Osteoblast (primary cell): ENCODE data around the gene ALG1L2. TPM values are rescaled to one million over a fixed set of nuclear protein-coding genes. Genes with fewer than 3 reads are reported as not detected.
"Not testable (repeated sequence)": the region's sequence is repeated elsewhere in the genome, so short reads cannot be mapped to it uniquely, and the experiment has no call there.

Experiments used
- DNase-seq: peaks from one replicate; pipeline ENCODE4 v3.0.0; 2011; ENCODE audit warnings: low spot score, mixed read lengths; ENCODE audit not compliant: insufficient read length; ENCODE audit errors: missing footprints
- H2AFZ ChIP-seq: 2 replicates; pipeline ENCODE4 v1.6.0; 2011; ENCODE audit warnings: mild to moderate bottlenecking, low read length
- H3K27ac ChIP-seq: 2 replicates; pipeline ENCODE4 v1.5.1; 2011; ENCODE audit warnings: mild to moderate bottlenecking, low read depth, low read length, moderate library complexity
- H3K27me3 ChIP-seq: 2 replicates; pipeline ENCODE4 v1.6.0; 2012; ENCODE audit warnings: mild to moderate bottlenecking, control low read depth, inconsistent platforms, low read length, moderate library complexity; ENCODE audit not compliant: insufficient read depth
- H3K36me3 ChIP-seq: 2 replicates; pipeline ENCODE4 v1.5.1; 2011; ENCODE audit warnings: mild to moderate bottlenecking, low read length, control low read depth, moderate library complexity; ENCODE audit not compliant: insufficient read depth
- H3K4me1 ChIP-seq: 2 replicates; pipeline ENCODE4 v1.5.1; 2011; ENCODE audit warnings: mild to moderate bottlenecking, low read length, control low read depth, moderate library complexity; ENCODE audit not compliant: insufficient read depth
- H3K4me2 ChIP-seq: 2 replicates; pipeline ENCODE4 v1.6.0; 2011; ENCODE audit warnings: mild to moderate bottlenecking, low read length; ENCODE audit not compliant: insufficient read depth
- H3K4me3 ChIP-seq: fragments of 200-600 bp; sonication (generic); 3 replicates; pipeline ENCODE4 v1.5.1; 2012; ENCODE audit warnings: mild to moderate bottlenecking, low read length, inconsistent platforms; ENCODE audit not compliant: insufficient read depth
- H3K79me2 ChIP-seq: 2 replicates; pipeline ENCODE4 v1.6.0; 2012; ENCODE audit warnings: mild to moderate bottlenecking, low read length, control low read depth, inconsistent platforms; ENCODE audit not compliant: insufficient read depth
- H3K9me3 ChIP-seq: 2 replicates; pipeline ENCODE4 v1.5.1; 2011; ENCODE audit warnings: low read depth, low read length, control low read depth
- H4K20me1 ChIP-seq: 2 replicates; pipeline ENCODE4 v1.6.0; 2012; ENCODE audit warnings: mild to moderate bottlenecking, low read length, control low read depth; ENCODE audit not compliant: insufficient read depth
- total RNA-seq: library from RNA; depleted of rRNA; stranded (reverse); fragments of >200 nt; gene quantifications from 2 replicates; pipeline ENCODE4 v1.2.3, GENCODE V29; 2012
- TF ChIP-seq, protein P1 (sequence below): IDR thresholded peaks from 2 replicates; pipeline ENCODE4 v1.5.1; 2011; ENCODE audit warnings: mild to moderate bottlenecking, low read depth, low read length, moderate library complexity; ENCODE audit errors: extremely low read depth

ALG1L2 gene
- total RNA-seq, 1 donor: not detected

DNA sequence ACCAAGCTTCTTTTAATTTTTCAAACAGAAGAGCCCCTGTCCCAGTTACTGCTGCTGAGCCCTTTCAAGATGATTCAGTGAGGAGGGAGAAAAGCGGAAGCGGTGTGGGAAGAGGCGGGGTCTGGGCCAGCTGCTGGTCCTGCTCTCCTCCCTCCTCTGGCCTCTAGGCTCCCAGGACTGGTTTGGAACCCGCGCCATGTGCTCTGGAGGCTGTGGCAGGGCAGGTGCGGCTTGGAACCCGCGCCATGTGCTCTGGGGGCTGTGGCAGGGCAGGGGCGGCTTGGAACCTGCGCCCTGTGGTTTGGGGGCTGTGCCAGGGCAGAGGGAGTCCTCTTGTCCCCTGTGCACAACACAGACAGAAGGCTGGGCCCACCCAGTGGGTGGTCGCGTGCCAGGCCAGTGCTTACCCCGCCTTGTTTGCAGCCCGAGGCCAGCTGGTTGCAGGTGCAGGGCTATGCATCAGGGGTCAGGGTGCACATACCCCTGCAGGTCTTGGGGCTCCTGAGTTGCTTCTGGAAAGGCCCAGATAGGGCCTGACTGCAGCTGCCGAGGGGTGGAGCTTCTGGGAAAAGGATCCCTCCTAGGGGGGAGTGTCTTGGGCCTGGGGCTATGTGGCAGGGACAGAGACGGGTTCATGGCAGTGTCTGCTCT, 12.2 kb downstream of the ALG1L2 start:
- Histone ChIP-seq H3K4me1 (peaks cover 18% of the 10 kb centered on the region), H3K79me2 (no peaks in the 10 kb centered on the region), H3K27me3 (no peaks in the 10 kb centered on the region), H4K20me1 (no peaks in the 10 kb centered on the region), H3K27ac (no peak overlapping the region), H3K9me3 (no peaks in the 10 kb centered on the region), H3K4me2 (no peak overlapping the region), H3K36me3 (no peaks in the 10 kb centered on the region), H3K4me3 (no peak overlapping the region), H2AFZ (no peak overlapping the region)
- DNase-seq: peak; percentile 34
- TF ChIP-seq, protein P1, sequence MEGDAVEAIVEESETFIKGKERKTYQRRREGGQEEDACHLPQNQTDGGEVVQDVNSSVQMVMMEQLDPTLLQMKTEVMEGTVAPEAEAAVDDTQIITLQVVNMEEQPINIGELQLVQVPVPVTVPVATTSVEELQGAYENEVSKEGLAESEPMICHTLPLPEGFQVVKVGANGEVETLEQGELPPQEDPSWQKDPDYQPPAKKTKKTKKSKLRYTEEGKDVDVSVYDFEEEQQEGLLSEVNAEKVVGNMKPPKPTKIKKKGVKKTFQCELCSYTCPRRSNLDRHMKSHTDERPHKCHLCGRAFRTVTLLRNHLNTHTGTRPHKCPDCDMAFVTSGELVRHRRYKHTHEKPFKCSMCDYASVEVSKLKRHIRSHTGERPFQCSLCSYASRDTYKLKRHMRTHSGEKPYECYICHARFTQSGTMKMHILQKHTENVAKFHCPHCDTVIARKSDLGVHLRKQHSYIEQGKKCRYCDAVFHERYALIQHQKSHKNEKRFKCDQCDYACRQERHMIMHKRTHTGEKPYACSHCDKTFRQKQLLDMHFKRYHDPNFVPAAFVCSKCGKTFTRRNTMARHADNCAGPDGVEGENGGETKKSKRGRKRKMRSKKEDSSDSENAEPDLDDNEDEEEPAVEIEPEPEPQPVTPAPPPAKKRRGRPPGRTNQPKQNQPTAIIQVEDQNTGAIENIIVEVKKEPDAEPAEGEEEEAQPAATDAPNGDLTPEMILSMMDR: no peak

- H3K79me2 ChIP-seq, H2AFZ ChIP-seq, H3K27ac ChIP-seq, H3K36me3 ChIP-seq, DNase-seq, H3K4me2 ChIP-seq, H3K9me3 ChIP-seq, H4K20me1 ChIP-seq, H3K27me3 ChIP-seq, H3K4me3 ChIP-seq: not testable (repeated sequence)
- peaks cover 18% of the 10 kb centered on the region for H3K4me1 ChIP-seq
Measured at GRCh38 chr3:130094491-130094941, 12.9 kb downstream of the ALG1L2 start.

GRCh38 chr3:130095858-130096257, 14.2 kb downstream of the ALG1L2 start:
- Histone ChIP-seq H3K4me2 (peak overlapping the region; percentile 48), H3K27ac (peak overlapping the region; percentile 68), H3K4me1 (peaks cover 18% of the 10 kb centered on the region)
- not testable (repeated sequence) for H3K4me3 ChIP-seq, H3K36me3 ChIP-seq, H3K79me2 ChIP-seq, H4K20me1 ChIP-seq, H3K9me3 ChIP-seq, DNase-seq, H2AFZ ChIP-seq, H3K27me3 ChIP-seq

GRCh38 chr3:130097096-130097495, 15.5 kb downstream of the ALG1L2 start:
- not testable (repeated sequence) for H3K36me3 ChIP-seq, DNase-seq, H3K4me3 ChIP-seq, H4K20me1 ChIP-seq, H2AFZ ChIP-seq, H3K27me3 ChIP-seq, H3K79me2 ChIP-seq, H3K9me3 ChIP-seq, H3K4me2 ChIP-seq
- Histone ChIP-seq H3K27ac (peak overlapping the region; percentile 60), H3K4me1 (peaks cover 18% of the 10 kb centered on the region)

DNA sequence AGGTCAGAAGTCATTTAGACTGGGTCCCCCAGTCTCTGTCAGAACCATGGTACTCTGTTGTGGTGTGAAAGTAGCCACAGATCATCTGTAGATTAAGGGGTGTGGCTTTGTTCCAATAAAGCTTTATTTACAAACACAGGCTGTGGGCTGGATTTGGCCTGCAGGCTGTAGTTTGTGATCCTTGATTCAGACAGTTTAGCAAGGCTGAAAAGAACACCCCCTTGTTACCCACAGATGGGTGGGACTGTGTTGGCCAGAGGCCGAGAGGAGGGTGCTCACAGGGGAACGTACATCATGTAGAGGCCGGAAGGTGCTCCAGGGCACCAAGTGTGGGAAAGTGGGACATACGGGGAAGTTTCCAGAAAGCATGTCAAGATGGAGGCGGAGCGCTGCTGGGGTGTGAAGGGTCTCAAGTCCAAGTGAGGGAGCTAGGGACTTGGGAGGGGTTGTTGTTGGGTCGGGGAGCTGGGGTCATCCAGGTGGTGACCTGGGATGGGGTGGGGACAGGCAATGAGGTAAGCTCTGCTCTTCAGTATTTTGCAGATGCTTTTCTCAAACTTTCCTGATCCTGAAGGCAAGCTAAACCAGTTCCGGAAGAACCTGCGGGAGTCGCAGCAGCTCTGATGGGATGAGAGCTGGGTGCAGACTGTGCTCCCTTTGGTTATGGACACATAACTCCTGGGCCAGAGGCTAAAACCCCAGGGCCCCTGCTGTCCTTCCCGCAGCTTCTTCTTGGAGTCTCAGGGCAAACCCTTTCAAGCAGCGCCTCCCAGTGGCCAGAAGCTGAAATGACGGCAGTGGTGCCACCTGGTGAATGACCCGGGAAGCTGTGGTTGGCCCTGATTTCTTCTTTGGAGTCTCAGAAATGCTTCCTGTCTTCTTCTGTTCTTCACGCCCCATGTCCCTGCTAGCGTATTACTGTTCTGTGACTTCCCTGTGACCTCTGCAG, 16.3 kb downstream of the ALG1L2 start:
- TF ChIP-seq, protein P1: peak; percentile 50
- H3K27ac ChIP-seq: peak overlapping the region; percentile 84
- H4K20me1 ChIP-seq, H2AFZ ChIP-seq, H3K79me2 ChIP-seq, H3K36me3 ChIP-seq, H3K9me3 ChIP-seq, DNase-seq, H3K27me3 ChIP-seq, H3K4me3 ChIP-seq, H3K4me2 ChIP-seq: not testable (repeated sequence)
- peaks cover 18% of the 10 kb centered on the region for H3K4me1 ChIP-seq

DNA sequence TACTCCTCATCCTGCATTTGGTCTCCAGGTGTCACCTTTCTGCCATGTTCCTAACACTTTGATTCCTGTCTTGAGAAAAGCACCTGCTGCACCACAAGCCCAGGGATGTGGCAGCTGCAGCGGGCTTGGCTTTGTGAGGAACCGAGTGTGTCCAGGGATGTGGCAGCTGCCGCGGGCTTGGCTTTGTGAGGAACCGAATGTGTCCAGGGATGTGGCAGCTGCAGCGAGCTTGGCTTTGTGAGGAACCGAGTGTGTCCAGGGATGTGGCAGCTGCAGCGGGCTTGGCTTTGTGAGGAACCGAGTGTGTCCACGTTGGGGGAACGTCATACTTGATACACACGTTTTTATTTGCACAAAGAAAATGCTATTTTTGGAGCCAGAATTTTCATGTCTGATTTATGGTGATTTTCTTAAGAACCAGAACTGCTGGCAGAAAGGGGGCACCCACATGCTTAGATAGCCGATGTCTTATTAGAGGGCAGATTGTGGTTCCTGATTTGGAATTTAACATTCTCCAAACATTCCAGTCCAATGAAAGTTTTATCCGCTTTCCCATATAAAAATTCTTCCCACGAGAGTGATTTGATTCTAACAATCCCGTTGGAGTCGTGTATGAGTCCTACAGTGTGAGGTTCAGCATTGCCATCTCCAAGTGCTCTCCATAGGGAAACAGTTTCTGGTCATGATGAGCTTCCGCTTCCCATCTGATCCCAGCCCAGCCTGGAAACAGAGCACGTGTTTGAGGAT, 17.2 kb downstream of the ALG1L2 start:
- not testable (repeated sequence) for H4K20me1 ChIP-seq, H3K36me3 ChIP-seq, H3K4me3 ChIP-seq, H3K4me2 ChIP-seq, H2AFZ ChIP-seq, H3K27me3 ChIP-seq, H3K79me2 ChIP-seq, DNase-seq, H3K9me3 ChIP-seq
- Histone ChIP-seq H3K4me1 (peaks cover 16% of the 10 kb centered on the region), H3K27ac (peak overlapping the region; percentile 86)

- H3K79me2 ChIP-seq, H3K4me2 ChIP-seq, H4K20me1 ChIP-seq, H2AFZ ChIP-seq, H3K4me3 ChIP-seq, H3K27me3 ChIP-seq, H3K36me3 ChIP-seq, H3K9me3 ChIP-seq, DNase-seq, H3K27ac ChIP-seq: not testable (repeated sequence)
- peaks cover 10% of the 10 kb centered on the region for H3K4me1 ChIP-seq
Measured at GRCh38 chr3:130102545-130102944, 20.9 kb downstream of the ALG1L2 start.
